ENCODE results near the gene ARHGEF19.
"Not testable (repeated sequence)": the region's sequence is repeated elsewhere in the genome, so short reads cannot be mapped to it uniquely, and the experiment has no call there.

ARHGEF19 gene

DNA sequence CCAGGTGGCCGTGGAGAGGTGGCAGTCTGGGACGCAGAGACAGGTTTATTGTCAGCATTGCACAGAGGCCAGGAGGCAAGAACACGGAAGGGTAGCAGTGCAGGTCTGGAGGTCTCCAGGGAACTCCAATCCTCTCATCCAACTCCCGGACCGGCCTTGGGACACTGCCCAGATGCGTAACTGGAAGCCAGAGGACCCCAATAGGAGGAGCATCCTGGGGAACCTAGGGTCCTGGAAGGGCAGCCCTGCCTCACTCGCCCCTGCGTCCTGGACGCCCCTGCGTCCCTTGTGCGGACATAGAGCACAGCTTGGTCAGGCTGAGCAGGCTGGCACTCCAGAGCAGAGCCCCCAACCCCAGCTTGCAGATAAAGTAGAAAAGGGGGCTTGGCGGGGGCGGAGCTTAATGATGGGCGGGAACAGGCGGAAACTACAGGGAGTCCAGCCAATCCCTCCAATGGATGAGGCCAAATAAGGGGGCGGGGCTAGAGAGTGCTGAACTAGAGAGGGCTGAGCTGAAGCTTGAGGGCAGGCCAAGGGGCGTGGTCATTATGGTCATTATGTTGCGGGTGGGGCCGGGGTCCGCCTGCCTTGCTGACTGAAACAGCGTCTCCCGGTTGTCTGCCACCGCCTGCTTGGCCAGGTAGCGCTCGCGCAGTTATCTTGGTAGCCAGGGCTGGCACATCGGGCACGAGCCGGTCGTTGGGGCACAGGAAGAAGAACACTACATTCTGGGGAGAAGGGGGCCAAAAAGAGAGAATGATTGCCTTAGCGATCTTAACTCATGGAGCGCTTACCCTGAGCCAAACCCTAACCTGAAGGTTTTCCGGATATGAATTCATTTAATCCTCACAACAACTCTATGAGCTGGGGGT is 3.7 kb upstream of the ARHGEF19 start:
- peak overlapping the region; percentile 32 for H2BK15ac ChIP-seq (ENCODE audit: low read length)
- H3K4me2 ChIP-seq (ENCODE audit: insufficient read depth, low read length, poor library complexity, severe bottlenecking), result peak overlapping the region; percentile 83
- H3K9ac ChIP-seq (ENCODE audit: low read depth, low read length, poor library complexity), result peak overlapping the region; percentile 64
- H3K4me3 ChIP-seq (ENCODE audit: low read length in 2 of 2), result peak overlapping the region in 1 of 2 donors; percentile 71
- DNase-seq (ENCODE audit: low spot score), result peak; percentile 93
- peak overlapping the region; percentile 38 for H2AK5ac ChIP-seq (ENCODE audit: low read depth, low read length)
- H2AFZ ChIP-seq (ENCODE audit: low read length), result peak overlapping the region; percentile 79
- peak overlapping the region; percentile 96 for H3K18ac ChIP-seq (ENCODE audit: low read length)
- peak overlapping the region; percentile 66 for H3K4ac ChIP-seq (ENCODE audit: low read length)
- H3K27ac ChIP-seq (replicated peaks; ENCODE audit: low read length), result peak overlapping the region; percentile 21
- peaks cover 0 to 59% (median 13%) of the 10 kb centered on the region in 3 experiments for H3K27me3 ChIP-seq (ENCODE audit: control insufficient read depth in 3 of 3, insufficient read depth in 3 of 3, low read depth in 1 of 3, low read length in 3 of 3)
- H4K8ac ChIP-seq (ENCODE audit: low read depth, low read length), result no peak overlapping the region
- peaks cover 16 to 23% of the 10 kb centered on the region in 2 donors for H3K4me1 ChIP-seq (ENCODE audit: control insufficient read depth in 2 of 2, insufficient read depth in 1 of 2, low read depth in 1 of 2, low read length in 2 of 2)
- H2BK12ac ChIP-seq (ENCODE audit: low read length), result peak overlapping the region; percentile 76
- H3K79me1 ChIP-seq (ENCODE audit: low read depth, low read length), result peaks cover 3% of the 10 kb centered on the region
- WGBS, 2 donors (ENCODE audit: extremely low coverage in 2 of 2, insufficient read length in 2 of 2, insufficient replicate concordance in 1 of 2), result no CpG with 5 or more reads among the region's 33 CpGs
- peak overlapping the region; percentile 29 for H2BK5ac ChIP-seq (ENCODE audit: low read length)
- H3K14ac ChIP-seq (ENCODE audit: low read length), result no peak overlapping the region
- no peaks in the 10 kb centered on the region for H3K36me3 ChIP-seq (replicated peaks in 1 of 2; ENCODE audit: control insufficient read depth in 2 of 2, insufficient read depth in 2 of 2, low read length in 2 of 2)
- H3K23ac ChIP-seq (ENCODE audit: low read depth, low read length, poor library complexity), result peak overlapping the region; percentile 87
- H3K9me3 ChIP-seq (replicated peaks in 1 of 2; ENCODE audit: control insufficient read depth in 2 of 2, insufficient read depth in 1 of 2, low read depth in 1 of 2, low read length in 2 of 2), result no peaks in the 10 kb centered on the region
- H2BK120ac ChIP-seq (ENCODE audit: low read depth, low read length), result no peak overlapping the region
- no peak overlapping the region for H4K91ac ChIP-seq (ENCODE audit: low read depth, low read length, poor library complexity)

DNA sequence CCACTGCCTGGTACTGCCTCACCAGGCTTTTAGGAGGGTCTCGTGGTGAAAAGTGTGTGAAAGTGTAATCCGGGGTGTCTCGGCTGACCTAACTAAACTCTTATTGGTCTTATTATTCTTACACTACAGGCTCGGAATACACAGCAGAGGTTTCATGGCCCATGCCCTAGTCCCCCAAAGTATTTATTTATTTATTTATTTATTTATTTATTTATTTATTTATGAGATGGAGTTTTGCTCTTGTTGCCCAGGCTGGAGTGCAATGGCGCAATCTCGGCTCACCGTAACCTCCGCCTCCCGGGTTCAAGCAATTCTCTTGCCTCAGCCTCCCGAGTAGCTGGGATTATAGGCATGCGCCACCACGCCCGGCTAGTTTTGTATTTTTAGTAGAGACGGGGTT is 2.8 kb upstream of the ARHGEF19 start:
- not testable (repeated sequence) for H2BK5ac ChIP-seq (ENCODE audit: low read length); H3K36me3 ChIP-seq (replicated peaks in 1 of 2; ENCODE audit: control insufficient read depth in 2 of 2, insufficient read depth in 2 of 2, low read length in 2 of 2); H2AK5ac ChIP-seq (ENCODE audit: low read depth, low read length); H3K18ac ChIP-seq (ENCODE audit: low read length); H3K9me3 ChIP-seq (replicated peaks in 1 of 2; ENCODE audit: control insufficient read depth in 2 of 2, insufficient read depth in 1 of 2, low read depth in 1 of 2, low read length in 2 of 2); H2BK12ac ChIP-seq (ENCODE audit: low read length); H3K4me3 ChIP-seq (ENCODE audit: low read length in 2 of 2); H2BK120ac ChIP-seq (ENCODE audit: low read depth, low read length); H3K79me1 ChIP-seq (ENCODE audit: low read depth, low read length); H3K9ac ChIP-seq (ENCODE audit: low read depth, low read length, poor library complexity); H2AFZ ChIP-seq (ENCODE audit: low read length); H3K4ac ChIP-seq (ENCODE audit: low read length); H2BK15ac ChIP-seq (ENCODE audit: low read length); H3K27ac ChIP-seq (replicated peaks; ENCODE audit: low read length); H3K23ac ChIP-seq (ENCODE audit: low read depth, low read length, poor library complexity); H3K14ac ChIP-seq (ENCODE audit: low read length); H3K4me2 ChIP-seq (ENCODE audit: insufficient read depth, low read length, poor library complexity, severe bottlenecking); H4K91ac ChIP-seq (ENCODE audit: low read depth, low read length, poor library complexity); H4K8ac ChIP-seq (ENCODE audit: low read depth, low read length); DNase-seq (ENCODE audit: low spot score)
- H3K27me3 ChIP-seq (ENCODE audit: control insufficient read depth in 3 of 3, insufficient read depth in 3 of 3, low read depth in 1 of 3, low read length in 3 of 3), result peaks cover 0 to 53% (median 11%) of the 10 kb centered on the region in 3 experiments
- whole genome bisulfite sequencing, 2 donors (ENCODE audit: extremely low coverage in 2 of 2, insufficient read length in 2 of 2, insufficient replicate concordance in 1 of 2), result no CpG with 5 or more reads among the region's 14 CpGs
- peaks cover 16 to 24% of the 10 kb centered on the region in 2 donors for H3K4me1 ChIP-seq (ENCODE audit: control insufficient read depth in 2 of 2, insufficient read depth in 1 of 2, low read depth in 1 of 2, low read length in 2 of 2)

DNA sequence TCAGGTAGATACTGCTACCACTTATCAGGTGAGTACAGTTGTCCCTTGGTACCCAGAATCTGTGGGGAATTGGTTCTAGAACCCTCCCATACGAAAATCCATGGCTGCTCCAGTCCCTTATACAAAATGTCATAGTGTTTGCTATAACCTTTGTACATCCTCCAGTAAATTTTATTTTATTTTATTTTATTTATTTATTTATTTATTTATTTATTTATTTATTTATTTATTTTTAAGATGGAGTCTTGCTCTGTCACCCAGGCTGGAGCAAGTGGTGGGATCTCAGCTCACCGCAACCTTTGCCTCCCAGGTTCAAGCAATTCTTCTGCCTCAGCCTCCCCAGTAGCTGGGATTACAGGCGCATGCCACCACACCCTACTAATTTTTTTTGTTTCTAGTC is 1.1 kb upstream of the ARHGEF19 start:
- not testable (repeated sequence) for DNase-seq (ENCODE audit: low spot score); H2AFZ ChIP-seq (ENCODE audit: low read length); H3K79me1 ChIP-seq (ENCODE audit: low read depth, low read length); H2BK12ac ChIP-seq (ENCODE audit: low read length); H3K4ac ChIP-seq (ENCODE audit: low read length); H3K9ac ChIP-seq (ENCODE audit: low read depth, low read length, poor library complexity); H4K91ac ChIP-seq (ENCODE audit: low read depth, low read length, poor library complexity); H3K27ac ChIP-seq (replicated peaks; ENCODE audit: low read length); H3K9me3 ChIP-seq (replicated peaks in 1 of 2; ENCODE audit: control insufficient read depth in 2 of 2, insufficient read depth in 1 of 2, low read depth in 1 of 2, low read length in 2 of 2); H3K36me3 ChIP-seq (replicated peaks in 1 of 2; ENCODE audit: control insufficient read depth in 2 of 2, insufficient read depth in 2 of 2, low read length in 2 of 2); H3K14ac ChIP-seq (ENCODE audit: low read length); H3K18ac ChIP-seq (ENCODE audit: low read length); H2BK5ac ChIP-seq (ENCODE audit: low read length); H2AK5ac ChIP-seq (ENCODE audit: low read depth, low read length); H3K4me3 ChIP-seq (ENCODE audit: low read length in 2 of 2); H2BK15ac ChIP-seq (ENCODE audit: low read length); H4K8ac ChIP-seq (ENCODE audit: low read depth, low read length); H3K23ac ChIP-seq (ENCODE audit: low read depth, low read length, poor library complexity); H2BK120ac ChIP-seq (ENCODE audit: low read depth, low read length); H3K4me2 ChIP-seq (ENCODE audit: insufficient read depth, low read length, poor library complexity, severe bottlenecking)
- WGBS, 2 donors (ENCODE audit: extremely low coverage in 2 of 2, insufficient read length in 2 of 2, insufficient replicate concordance in 1 of 2), result no CpG with 5 or more reads among the region's 3 CpGs
- Histone ChIP-seq H3K27me3 (ENCODE audit: control insufficient read depth in 3 of 3, insufficient read depth in 3 of 3, low read depth in 1 of 3, low read length in 3 of 3) (peaks cover 0 to 36% (median 11%) of the 10 kb centered on the region in 3 experiments), H3K4me1 (ENCODE audit: control insufficient read depth in 2 of 2, insufficient read depth in 1 of 2, low read depth in 1 of 2, low read length in 2 of 2) (peaks cover 18 to 27% of the 10 kb centered on the region in 2 donors)

DNA sequence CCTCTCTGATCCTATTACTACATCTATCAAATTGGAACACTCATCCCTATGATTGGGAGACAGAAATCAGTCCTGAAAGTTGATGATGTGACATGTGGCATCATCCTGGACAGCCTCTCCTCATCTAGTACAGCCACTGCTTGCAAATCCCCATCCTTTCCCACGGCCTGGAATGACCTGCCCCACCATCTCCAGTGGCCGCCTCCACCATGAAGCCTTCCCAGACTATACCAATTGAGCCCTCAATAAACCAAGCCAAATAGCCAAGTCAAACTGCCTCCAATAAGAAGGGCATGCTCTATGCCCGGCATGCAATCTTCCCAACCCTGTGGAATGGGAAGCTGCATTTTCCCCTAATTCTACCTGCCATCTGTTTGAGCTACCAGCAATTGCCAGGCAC is 561 bp upstream of the ARHGEF19 start:
- Histone ChIP-seq H3K4ac (ENCODE audit: low read length) (no peak overlapping the region), H3K36me3 (replicated peaks in 1 of 2; ENCODE audit: control insufficient read depth in 2 of 2, insufficient read depth in 2 of 2, low read length in 2 of 2) (no peaks in the 10 kb centered on the region), H3K79me1 (ENCODE audit: low read depth, low read length) (peaks cover 3% of the 10 kb centered on the region), H3K18ac (ENCODE audit: low read length) (peak overlapping the region; percentile 97), H3K27ac (replicated peaks; ENCODE audit: low read length) (no peak overlapping the region), H3K27me3 (ENCODE audit: control insufficient read depth in 3 of 3, insufficient read depth in 3 of 3, low read depth in 1 of 3, low read length in 3 of 3) (peaks cover 0 to 30% (median 10%) of the 10 kb centered on the region in 3 experiments), H2AK5ac (ENCODE audit: low read depth, low read length) (no peak overlapping the region), H4K8ac (ENCODE audit: low read depth, low read length) (no peak overlapping the region), H3K4me3 (ENCODE audit: low read length in 2 of 2) (no peak overlapping the region), H3K9me3 (replicated peaks in 1 of 2; ENCODE audit: control insufficient read depth in 2 of 2, insufficient read depth in 1 of 2, low read depth in 1 of 2, low read length in 2 of 2) (no peaks in the 10 kb centered on the region), H2BK5ac (ENCODE audit: low read length) (no peak overlapping the region), H2BK12ac (ENCODE audit: low read length) (no peak overlapping the region), H3K4me1 (ENCODE audit: control insufficient read depth in 2 of 2, insufficient read depth in 1 of 2, low read depth in 1 of 2, low read length in 2 of 2) (peaks cover 18 to 27% of the 10 kb centered on the region in 2 donors), H3K9ac (ENCODE audit: low read depth, low read length, poor library complexity) (no peak overlapping the region), H3K14ac (ENCODE audit: low read length) (no peak overlapping the region), H2AFZ (ENCODE audit: low read length) (peak overlapping the region; percentile 81), H3K23ac (ENCODE audit: low read depth, low read length, poor library complexity) (no peak overlapping the region), H4K91ac (ENCODE audit: low read depth, low read length, poor library complexity) (no peak overlapping the region), H2BK120ac (ENCODE audit: low read depth, low read length) (no peak overlapping the region), H3K4me2 (ENCODE audit: insufficient read depth, low read length, poor library complexity, severe bottlenecking) (no peak overlapping the region), H2BK15ac (ENCODE audit: low read length) (peak overlapping the region; percentile 94)
- no CpG with 5 or more reads among the region's 3 CpGs for WGBS, 2 donors (ENCODE audit: extremely low coverage in 2 of 2, insufficient read length in 2 of 2, insufficient replicate concordance in 1 of 2)
- no peak for DNase-seq (ENCODE audit: low spot score)

All from neuronal stem cell (in vitro differentiated cells).